GM23338 (cell line): Measurements from ENCODE around the gene TIMM21. TPM values are rescaled to one million over a fixed set of nuclear protein-coding genes. Genes with fewer than 3 reads are reported as not detected.

Experiments
- ATAC-seq: fragments of 200-7000 bp; cut with Tn5 transposase; 3 replicates; pipeline ENCODE4 v1.9.1; 2020
- DNase-seq: peaks from one replicate; pipeline ENCODE4 v3.0.0-alpha.2; 2015; ENCODE audit warnings: low spot score
- H2AFZ ChIP-seq: fragments of 200-600 bp; sonication (generic); 2 replicates; pipeline ENCODE4 v1.8.0; 2016; ENCODE audit warnings: antibody characterized with exemption, mild to moderate bottlenecking, moderate library complexity
- H3F3A ChIP-seq: fragments of 200-600 bp; sonication (generic); replicated peaks from 2 replicates; pipeline ENCODE4 v1.8.0; 2017; ENCODE audit warnings: antibody characterized with exemption, mixed run types, low read depth
- H3K27ac ChIP-seq: fragments of 200-600 bp; sonication (generic); 2 replicates; pipeline ENCODE4 v1.6.1; 2016; ENCODE audit warnings: low read depth
- H3K27me3 ChIP-seq: fragments of 200-600 bp; sonication (generic); 2 replicates; pipeline ENCODE4 v1.8.0; 2016; ENCODE audit warnings: mild to moderate bottlenecking, mixed run types, moderate library complexity; ENCODE audit not compliant: insufficient read depth
- H3K36me3 ChIP-seq: fragments of 200-600 bp; sonication (generic); 2 replicates; pipeline ENCODE4 v1.8.0; 2016; ENCODE audit warnings: mild to moderate bottlenecking; ENCODE audit not compliant: insufficient read depth
- H3K4me1 ChIP-seq: fragments of 200-600 bp; sonication (generic); 2 replicates; pipeline ENCODE4 v1.8.0; 2016; ENCODE audit warnings: mild to moderate bottlenecking, moderate library complexity; ENCODE audit not compliant: insufficient read depth
- H3K4me2 ChIP-seq: fragments of 200-600 bp; sonication (generic); 2 replicates; pipeline ENCODE4 v1.7.1; 2017; ENCODE audit warnings: mixed run types
- H3K4me3 ChIP-seq: fragments of 200-600 bp; sonication (generic); 2 replicates; pipeline ENCODE4 v1.6.1; 2016; ENCODE audit warnings: mixed run types
- H3K79me2 ChIP-seq: fragments of 200-600 bp; sonication (generic); replicated peaks from 2 replicates; pipeline ENCODE4 v1.8.0; 2017; ENCODE audit warnings: mild to moderate bottlenecking; ENCODE audit not compliant: insufficient read depth
- H3K9me2 ChIP-seq: fragments of 200-600 bp; sonication (generic); 2 replicates; pipeline ENCODE4 v1.8.0; 2017; ENCODE audit not compliant: insufficient read depth
- H4K20me1 ChIP-seq: fragments of 200-600 bp; sonication (generic); replicated peaks from 2 replicates; pipeline ENCODE4 v1.8.0; 2017; ENCODE audit warnings: mild to moderate bottlenecking; ENCODE audit not compliant: insufficient read depth
- H3K27ac Mint-ChIP-seq: 2 replicates; pipeline ENCODE4 v1.8.0; 2020; ENCODE audit warnings: inconsistent platforms, mild to moderate bottlenecking, moderate library complexity, mixed read lengths
- H3K27me3 Mint-ChIP-seq: 3 replicates; pipeline ENCODE4 v1.8.0; 2022; ENCODE audit warnings: low read depth, mild to moderate bottlenecking, moderate library complexity, mixed read lengths, inconsistent platforms; ENCODE audit not compliant: insufficient read depth, poor library complexity
- H3K36me3 Mint-ChIP-seq: 3 replicates; pipeline ENCODE4 v1.8.0; 2021; ENCODE audit warnings: low read depth, mild to moderate bottlenecking, inconsistent platforms, moderate library complexity, mixed read lengths
- H3K4me1 Mint-ChIP-seq: 3 replicates; pipeline ENCODE4 v1.8.0; 2020; ENCODE audit warnings: mild to moderate bottlenecking, inconsistent platforms, mixed read lengths
- H3K4me3 Mint-ChIP-seq: 3 replicates; pipeline ENCODE4 v1.8.0; 2021; ENCODE audit warnings: moderate library complexity, mild to moderate bottlenecking, inconsistent platforms, mixed read lengths
- H3K9me3 Mint-ChIP-seq: 3 replicates; pipeline ENCODE4 v1.8.0; 2020; ENCODE audit warnings: moderate library complexity, mild to moderate bottlenecking, inconsistent platforms, mixed read lengths
- CREB1 ChIP-seq: fragments of 250-450 bp; sonication (Bioruptor Pico); IDR thresholded peaks from 2 replicates; pipeline ENCODE4 v1.5.0; 2020; ENCODE audit warnings: low read depth, mild to moderate bottlenecking, moderate library complexity
- polyA plus RNA-seq: library from polyadenylated mRNA; unstranded; fragments of >200 nt; fragmentation: Nextera tagmentation; extraction: Ambion mirVana; gene quantifications from 2 replicates; pipeline ENCODE4 v1.2.1, GENCODE V29; 2016
- total RNA-seq: library from RNA; depleted of rRNA; stranded (reverse); fragments of >200 nt; shearing (Covaris generic); gene quantifications from 2 replicates; pipeline ENCODE4 v1.2.3, GENCODE V29; 2014
- TF ChIP-seq, protein P1 (sequence below): fragments of 250-450 bp; sonication (Bioruptor Pico); IDR thresholded peaks from 2 replicates; pipeline ENCODE4 v1.5.0; 2020; ENCODE audit warnings: mild to moderate bottlenecking, moderate library complexity
- TF ChIP-seq, protein P2 (sequence below): IDR thresholded peaks from one replicate; pipeline ENCODE4 v1.6.1; 2018; ENCODE audit warnings: antibody characterized with exemption; ENCODE audit not compliant: unreplicated experiment
- TF ChIP-seq, protein P3 (sequence below), 2 experiments: fragments of 200-600 bp in 1 of 2; sonication (generic) in 1 of 2; conservative IDR thresholded peaks; 2 replicates each; pipeline versions ENCODE4 v1.5.1 to v1.6.1; 2016 to 2017; ENCODE audit warnings: antibody characterized with exemption in 2 of 2, low read depth in 2 of 2, mild to moderate bottlenecking in 2 of 2, moderate library complexity in 1 of 2

TIMM21 gene
- total and polyA plus RNA-seq, 2 experiments from 2014 or later, result 49.2 to 97.6 TPM

DNA sequence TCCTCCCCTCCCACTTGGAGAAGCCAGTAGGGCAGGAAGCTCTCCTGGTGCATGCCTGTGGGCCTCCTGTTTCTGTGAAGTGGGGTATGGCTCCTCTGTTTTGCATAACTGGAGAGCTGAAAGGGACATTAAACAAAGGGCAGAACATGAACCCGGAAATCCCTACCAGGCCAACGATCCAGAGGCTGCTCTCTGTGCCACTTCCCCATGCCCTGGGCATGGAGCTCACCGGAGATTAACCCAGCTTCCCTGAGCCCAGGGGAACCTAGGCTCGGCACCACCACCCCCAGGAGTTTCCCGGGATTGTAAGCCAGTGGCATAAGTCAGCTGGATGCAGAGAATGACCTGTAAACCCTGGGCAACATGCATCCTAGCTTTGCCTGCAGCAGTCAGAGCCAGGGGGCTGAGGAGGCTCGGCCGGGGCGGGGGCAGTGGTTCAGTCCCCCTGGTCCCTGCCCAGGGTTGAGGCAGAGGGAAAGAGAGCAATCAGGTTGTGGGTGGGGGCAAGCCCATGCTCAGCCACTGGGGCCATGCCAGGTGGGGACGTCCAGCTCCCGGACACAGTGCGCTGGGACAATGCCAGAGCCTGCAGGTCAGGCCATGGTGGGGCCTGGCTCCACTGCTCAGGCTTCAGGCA is 49.5 kb downstream of the TIMM21 start:
- Histone ChIP-seq H3K4me2 (no peak overlapping the region), H3K4me1 (peaks cover 5% of the 10 kb centered on the region), H3K27ac (no peak overlapping the region), H4K20me1 (no peaks in the 10 kb centered on the region), H3K79me2 (no peaks in the 10 kb centered on the region), H3F3A (no peaks in the 10 kb centered on the region), H2AFZ (peak overlapping the region; percentile 96), H3K36me3 (no peaks in the 10 kb centered on the region), H3K9me2 (no peaks in the 10 kb centered on the region), H3K27me3 (no peaks in the 10 kb centered on the region), H3K4me3 (no peak overlapping the region)
- Mint-ChIP-seq H3K27ac (no peak overlapping the region), H3K4me1 (peaks cover 19% of the 10 kb centered on the region), H3K36me3 (no peaks in the 10 kb centered on the region; the same call in 2 of the 3 replicates), H3K9me3 (no peaks in the 10 kb centered on the region), H3K27me3 (peaks cover 9% of the 10 kb centered on the region), H3K4me3 (no peak overlapping the region)
- DNase-seq (peak; percentile 24), ATAC-seq (peak; percentile 48)
- TF ChIP-seq, protein P1, sequence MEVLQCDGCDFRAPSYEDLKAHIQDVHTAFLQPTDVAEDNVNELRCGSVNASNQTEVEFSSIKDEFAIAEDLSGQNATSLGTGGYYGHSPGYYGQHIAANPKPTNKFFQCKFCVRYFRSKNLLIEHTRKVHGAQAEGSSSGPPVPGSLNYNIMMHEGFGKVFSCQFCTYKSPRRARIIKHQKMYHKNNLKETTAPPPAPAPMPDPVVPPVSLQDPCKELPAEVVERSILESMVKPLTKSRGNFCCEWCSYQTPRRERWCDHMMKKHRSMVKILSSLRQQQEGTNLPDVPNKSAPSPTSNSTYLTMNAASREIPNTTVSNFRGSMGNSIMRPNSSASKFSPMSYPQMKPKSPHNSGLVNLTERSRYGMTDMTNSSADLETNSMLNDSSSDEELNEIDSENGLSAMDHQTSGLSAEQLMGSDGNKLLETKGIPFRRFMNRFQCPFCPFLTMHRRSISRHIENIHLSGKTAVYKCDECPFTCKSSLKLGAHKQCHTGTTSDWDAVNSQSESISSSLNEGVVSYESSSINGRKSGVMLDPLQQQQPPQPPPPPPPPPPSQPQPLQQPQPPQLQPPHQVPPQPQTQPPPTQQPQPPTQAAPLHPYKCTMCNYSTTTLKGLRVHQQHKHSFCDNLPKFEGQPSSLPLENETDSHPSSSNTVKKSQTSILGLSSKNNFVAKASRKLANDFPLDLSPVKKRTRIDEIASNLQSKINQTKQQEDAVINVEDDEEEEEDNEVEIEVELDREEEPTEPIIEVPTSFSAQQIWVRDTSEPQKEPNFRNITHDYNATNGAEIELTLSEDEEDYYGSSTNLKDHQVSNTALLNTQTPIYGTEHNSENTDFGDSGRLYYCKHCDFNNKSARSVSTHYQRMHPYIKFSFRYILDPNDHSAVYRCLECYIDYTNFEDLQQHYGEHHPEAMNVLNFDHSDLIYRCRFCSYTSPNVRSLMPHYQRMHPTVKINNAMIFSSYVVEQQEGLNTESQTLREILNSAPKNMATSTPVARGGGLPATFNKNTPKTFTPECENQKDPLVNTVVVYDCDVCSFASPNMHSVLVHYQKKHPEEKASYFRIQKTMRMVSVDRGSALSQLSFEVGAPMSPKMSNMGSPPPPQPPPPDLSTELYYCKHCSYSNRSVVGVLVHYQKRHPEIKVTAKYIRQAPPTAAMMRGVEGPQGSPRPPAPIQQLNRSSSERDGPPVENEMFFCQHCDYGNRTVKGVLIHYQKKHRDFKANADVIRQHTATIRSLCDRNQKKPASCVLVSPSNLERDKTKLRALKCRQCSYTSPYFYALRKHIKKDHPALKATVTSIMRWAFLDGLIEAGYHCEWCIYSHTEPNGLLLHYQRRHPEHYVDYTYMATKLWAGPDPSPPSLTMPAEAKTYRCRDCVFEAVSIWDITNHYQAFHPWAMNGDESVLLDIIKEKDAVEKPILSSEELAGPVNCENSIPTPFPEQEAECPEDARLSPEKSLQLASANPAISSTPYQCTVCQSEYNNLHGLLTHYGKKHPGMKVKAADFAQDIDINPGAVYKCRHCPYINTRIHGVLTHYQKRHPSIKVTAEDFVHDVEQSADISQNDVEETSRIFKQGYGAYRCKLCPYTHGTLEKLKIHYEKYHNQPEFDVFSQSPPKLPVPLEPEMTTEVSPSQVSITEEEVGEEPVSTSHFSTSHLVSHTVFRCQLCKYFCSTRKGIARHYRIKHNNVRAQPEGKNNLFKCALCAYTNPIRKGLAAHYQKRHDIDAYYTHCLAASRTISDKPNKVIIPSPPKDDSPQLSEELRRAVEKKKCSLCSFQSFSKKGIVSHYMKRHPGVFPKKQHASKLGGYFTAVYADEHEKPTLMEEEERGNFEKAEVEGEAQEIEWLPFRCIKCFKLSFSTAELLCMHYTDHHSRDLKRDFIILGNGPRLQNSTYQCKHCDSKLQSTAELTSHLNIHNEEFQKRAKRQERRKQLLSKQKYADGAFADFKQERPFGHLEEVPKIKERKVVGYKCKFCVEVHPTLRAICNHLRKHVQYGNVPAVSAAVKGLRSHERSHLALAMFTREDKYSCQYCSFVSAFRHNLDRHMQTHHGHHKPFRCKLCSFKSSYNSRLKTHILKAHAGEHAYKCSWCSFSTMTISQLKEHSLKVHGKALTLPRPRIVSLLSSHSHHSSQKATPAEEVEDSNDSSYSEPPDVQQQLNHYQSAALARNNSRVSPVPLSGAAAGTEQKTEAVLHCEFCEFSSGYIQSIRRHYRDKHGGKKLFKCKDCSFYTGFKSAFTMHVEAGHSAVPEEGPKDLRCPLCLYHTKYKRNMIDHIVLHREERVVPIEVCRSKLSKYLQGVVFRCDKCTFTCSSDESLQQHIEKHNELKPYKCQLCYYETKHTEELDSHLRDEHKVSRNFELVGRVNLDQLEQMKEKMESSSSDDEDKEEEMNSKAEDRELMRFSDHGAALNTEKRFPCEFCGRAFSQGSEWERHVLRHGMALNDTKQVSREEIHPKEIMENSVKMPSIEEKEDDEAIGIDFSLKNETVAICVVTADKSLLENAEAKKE (CRISPR knock-in tag), result no peak
- TF ChIP-seq, protein P2, sequence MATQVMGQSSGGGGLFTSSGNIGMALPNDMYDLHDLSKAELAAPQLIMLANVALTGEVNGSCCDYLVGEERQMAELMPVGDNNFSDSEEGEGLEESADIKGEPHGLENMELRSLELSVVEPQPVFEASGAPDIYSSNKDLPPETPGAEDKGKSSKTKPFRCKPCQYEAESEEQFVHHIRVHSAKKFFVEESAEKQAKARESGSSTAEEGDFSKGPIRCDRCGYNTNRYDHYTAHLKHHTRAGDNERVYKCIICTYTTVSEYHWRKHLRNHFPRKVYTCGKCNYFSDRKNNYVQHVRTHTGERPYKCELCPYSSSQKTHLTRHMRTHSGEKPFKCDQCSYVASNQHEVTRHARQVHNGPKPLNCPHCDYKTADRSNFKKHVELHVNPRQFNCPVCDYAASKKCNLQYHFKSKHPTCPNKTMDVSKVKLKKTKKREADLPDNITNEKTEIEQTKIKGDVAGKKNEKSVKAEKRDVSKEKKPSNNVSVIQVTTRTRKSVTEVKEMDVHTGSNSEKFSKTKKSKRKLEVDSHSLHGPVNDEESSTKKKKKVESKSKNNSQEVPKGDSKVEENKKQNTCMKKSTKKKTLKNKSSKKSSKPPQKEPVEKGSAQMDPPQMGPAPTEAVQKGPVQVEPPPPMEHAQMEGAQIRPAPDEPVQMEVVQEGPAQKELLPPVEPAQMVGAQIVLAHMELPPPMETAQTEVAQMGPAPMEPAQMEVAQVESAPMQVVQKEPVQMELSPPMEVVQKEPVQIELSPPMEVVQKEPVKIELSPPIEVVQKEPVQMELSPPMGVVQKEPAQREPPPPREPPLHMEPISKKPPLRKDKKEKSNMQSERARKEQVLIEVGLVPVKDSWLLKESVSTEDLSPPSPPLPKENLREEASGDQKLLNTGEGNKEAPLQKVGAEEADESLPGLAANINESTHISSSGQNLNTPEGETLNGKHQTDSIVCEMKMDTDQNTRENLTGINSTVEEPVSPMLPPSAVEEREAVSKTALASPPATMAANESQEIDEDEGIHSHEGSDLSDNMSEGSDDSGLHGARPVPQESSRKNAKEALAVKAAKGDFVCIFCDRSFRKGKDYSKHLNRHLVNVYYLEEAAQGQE, result no peak
- no peak for TF ChIP-seq CREB1 (CRISPR knock-in tag)
- TF ChIP-seq, protein P3, sequence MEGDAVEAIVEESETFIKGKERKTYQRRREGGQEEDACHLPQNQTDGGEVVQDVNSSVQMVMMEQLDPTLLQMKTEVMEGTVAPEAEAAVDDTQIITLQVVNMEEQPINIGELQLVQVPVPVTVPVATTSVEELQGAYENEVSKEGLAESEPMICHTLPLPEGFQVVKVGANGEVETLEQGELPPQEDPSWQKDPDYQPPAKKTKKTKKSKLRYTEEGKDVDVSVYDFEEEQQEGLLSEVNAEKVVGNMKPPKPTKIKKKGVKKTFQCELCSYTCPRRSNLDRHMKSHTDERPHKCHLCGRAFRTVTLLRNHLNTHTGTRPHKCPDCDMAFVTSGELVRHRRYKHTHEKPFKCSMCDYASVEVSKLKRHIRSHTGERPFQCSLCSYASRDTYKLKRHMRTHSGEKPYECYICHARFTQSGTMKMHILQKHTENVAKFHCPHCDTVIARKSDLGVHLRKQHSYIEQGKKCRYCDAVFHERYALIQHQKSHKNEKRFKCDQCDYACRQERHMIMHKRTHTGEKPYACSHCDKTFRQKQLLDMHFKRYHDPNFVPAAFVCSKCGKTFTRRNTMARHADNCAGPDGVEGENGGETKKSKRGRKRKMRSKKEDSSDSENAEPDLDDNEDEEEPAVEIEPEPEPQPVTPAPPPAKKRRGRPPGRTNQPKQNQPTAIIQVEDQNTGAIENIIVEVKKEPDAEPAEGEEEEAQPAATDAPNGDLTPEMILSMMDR (conservative IDR thresholded peaks at IDR 0.05; ENCODE audit: low read depth in 2 of 2), result no peak
